Colon (tissue), 2 donors: Measurements from ENCODE around the gene TCOF1.
"Not testable (repeated sequence)": the region's sequence is repeated elsewhere in the genome, so short reads cannot be mapped to it uniquely, and the experiment has no call there.

Experiments
- FAIRE-seq: peaks from 2 replicates; lab custom pipeline; 2012; peaks lifted over from hg19 to GRCh38; lab: Jason Lieb, UNC
- donor health status: control.
- donor health status: control.

Gene TCOF1

DNA sequence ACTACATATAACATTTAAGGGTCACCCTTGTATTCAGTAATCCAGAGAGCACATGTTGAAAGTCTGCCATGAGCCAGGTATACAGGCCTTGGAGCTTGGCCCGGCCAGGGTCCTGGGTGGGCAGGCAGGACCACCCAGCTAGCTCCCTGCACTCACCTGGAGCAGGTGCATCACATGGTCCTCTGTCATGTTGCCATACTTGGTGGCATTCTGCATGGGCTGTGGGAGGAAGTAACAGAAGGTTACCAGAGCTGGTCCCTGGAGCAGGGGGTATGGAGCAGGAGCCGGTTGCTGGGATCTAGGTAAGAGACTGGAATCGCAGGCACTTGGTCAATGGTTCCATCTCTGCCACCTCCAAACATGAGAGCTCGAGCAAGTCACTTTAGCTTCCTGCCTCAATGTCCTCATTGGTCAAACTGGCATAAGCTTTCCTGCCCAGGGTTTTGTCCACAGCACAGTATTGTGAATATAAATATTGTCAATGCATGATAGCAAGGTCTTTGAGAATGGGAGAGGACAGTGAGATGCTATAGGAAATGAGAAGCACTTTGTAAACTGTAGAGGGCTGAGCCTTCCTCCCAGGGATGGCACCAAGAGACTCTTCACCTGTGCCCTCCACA is 48.7 kb downstream of the TCOF1 start:
- no peak for FAIRE-seq

DNA sequence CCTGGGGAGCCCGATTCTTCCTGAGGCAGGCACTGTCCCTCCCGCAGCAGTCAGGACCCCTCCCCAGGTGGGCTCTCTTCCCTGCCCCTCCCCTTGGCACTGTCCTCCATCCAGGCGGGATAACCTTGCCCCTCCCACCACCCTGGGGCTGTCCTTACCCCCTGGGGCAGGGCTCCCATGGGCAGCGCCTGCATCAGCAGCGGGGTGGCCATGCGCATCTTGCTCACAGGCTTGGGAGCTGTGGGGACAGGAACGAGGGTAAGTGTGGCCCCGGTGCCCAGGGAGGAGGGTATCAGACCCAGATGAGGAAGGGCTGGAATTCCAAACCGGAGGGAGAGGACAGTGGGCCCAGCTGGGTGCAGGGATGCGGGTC is 49.2 kb downstream of the TCOF1 start:
- FAIRE-seq: no peak

DNA sequence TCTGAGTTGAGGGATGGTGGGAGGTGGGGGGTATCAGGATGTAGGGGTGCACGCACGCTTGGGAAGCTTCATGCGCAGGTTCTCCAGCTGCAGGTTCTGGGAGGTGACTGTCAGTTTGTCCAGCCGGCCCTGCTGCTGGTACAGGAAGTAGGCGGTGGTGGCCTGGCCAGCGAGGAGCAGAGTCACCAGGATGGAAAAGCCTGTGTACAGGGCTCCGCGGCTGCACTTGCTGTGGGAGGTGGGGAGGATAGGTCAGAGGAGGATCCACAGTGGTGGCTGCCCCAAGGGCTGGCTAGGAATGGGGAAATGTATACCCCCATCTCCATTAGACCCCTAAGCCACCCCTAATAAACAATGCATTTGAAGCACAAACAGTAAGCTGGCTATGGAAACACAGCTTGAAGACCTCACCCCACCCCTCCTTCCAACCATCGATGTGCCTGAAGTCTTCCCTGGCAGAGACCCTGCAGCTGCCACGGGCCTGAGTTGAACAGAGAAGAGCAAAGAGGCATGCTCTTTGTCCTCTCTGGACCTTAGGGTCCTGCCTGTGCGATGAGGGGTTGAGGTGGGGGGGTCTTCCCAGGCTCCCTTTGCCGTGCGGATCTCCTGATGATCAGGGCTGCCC is 49.7 kb downstream of the TCOF1 start:
- no peak for FAIRE-seq

DNA sequence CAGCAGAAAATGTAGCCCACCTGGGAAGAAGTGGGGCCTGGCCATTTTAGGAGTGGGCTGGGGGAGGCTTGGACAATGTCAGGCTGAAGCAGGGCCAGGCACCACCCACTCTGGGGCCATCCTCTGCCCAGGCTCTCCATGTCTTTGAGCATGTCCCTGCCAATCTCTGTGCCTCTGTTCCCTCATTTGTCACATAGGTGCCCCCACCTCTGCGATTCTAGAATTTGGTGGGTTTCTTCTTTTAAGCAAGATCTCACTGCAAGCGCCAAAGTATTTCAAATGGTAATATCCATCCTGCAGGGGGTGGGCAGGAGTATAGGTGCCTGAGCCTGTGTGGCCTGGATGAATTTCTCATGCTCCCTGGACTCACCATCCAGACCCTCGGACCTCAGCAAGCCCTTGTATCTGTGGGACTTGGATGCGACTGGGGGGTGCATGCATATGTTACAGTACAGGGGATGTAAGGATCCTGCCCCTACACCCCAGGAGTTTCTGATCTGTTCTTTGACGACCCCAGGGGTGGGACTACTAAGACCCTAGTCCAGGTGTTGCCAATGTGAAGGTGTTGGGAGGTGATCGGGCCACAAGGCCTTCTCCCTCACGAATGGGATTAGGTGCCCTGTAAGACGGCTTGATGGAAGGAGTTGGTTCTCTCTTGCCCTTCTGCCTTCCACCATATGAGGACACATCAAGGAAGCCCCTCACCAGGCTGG is 50.9 kb downstream of the TCOF1 start:
- FAIRE-seq: no peak

DNA sequence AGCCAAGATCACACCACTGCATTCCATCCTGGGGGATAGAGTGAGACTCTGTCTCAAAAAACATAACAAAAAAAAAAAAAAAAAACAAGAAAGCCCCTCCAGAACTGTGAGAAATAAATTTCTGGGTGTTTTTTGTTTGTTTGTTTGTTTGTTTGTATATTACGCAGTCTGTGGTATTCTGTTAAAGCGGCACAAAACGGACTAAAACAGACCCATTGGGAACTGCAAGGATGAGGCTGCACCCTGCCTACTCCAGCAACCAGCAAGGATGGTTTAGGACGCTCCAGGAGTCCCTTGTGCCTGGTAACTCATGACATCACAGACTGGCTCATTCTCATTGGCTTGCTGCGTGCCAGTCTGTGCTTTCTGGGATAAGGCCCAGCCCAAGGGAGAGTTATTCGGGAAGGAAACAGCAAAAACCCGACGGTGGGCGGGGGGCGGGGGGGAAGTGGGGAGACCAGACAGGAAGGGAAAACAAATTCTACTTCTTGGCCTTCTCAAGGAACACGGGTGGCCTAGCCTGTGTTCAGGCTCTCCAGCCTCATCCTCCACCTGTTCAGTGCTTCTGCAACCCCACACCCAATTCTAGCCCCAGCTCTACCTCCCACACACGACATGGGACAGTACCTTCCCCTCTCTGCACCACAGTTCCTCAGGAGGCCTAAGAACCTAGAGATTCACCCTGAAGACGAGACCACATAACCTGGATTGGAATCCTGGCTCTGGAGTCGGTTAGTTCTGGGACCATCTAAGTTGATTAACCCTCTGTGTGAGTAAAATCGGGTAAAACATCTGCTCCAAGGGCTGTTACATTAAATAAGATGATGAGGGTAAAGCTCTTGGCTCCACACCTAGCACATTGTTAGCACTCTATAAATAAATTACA is 52.4 kb downstream of the TCOF1 start:
- FAIRE-seq: no peak

DNA sequence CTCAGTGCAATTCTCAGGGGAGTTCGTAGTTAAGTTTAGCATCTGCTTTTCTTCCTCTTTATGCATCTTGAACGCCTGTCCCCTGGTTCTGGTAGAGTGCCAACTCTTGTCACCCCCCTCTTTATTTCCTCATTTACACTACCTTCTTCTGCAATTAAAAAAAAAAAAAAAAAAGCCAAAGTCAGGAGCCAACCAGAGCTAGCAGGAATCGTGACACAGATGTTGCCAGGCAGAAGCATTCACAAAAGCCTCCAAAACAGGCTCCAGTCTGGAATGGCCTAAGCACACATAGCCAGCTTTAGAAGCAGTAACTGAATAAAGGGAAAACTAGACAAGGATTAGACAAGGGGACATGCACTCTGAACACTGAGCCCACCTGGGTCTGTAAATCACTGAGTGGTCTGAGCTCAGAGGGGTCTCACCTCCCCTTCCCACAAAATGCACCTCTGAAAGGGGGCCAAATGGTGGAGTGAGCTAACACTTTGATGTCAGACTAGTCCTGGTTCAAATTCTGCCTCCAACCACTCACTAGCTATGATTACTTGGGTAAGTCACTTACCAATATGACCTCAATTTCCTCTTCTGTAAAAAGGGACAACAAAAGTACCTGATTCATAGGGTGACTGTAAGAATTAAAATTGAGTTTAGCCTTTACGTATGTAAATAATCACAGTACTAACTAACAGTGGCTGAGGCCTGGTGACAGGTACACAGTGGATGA is 53.2 kb downstream of the TCOF1 start:
- peak; percentile 21 for FAIRE-seq

DNA sequence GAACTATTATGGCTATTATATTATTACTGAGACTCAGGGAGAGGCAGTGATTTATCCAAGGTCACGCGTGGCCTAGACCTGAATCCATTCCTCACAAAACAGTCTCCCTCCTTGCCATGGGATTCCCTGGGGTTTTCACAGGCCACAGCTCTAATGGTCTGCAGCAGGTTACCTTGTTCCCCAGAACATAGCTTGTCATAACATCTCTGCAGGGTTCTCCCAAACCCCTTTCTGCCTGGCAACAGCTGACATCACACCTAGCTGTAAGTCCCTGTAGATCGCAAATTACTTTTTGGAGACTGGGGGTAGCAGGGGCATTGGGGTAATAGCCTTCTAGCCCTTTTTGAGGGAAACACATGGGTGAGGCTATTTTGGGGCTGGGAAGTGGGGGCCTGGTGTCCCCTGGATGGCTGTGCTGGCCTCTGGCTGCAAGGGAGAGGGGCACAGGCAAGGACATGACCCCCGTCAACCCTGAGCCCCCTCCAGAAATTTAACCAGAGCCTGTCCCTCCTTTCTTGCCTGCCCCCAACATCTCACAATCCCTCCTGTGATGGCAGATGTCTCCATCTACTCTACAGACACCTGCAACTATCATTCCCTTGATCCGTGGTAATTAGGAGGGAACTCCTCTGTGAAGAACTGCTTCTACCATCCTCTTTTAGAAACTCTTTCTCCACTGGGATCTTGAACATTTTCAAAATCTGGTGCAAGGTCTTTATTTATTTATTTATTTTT is 53.9 kb downstream of the TCOF1 start:
- no peak for FAIRE-seq

DNA sequence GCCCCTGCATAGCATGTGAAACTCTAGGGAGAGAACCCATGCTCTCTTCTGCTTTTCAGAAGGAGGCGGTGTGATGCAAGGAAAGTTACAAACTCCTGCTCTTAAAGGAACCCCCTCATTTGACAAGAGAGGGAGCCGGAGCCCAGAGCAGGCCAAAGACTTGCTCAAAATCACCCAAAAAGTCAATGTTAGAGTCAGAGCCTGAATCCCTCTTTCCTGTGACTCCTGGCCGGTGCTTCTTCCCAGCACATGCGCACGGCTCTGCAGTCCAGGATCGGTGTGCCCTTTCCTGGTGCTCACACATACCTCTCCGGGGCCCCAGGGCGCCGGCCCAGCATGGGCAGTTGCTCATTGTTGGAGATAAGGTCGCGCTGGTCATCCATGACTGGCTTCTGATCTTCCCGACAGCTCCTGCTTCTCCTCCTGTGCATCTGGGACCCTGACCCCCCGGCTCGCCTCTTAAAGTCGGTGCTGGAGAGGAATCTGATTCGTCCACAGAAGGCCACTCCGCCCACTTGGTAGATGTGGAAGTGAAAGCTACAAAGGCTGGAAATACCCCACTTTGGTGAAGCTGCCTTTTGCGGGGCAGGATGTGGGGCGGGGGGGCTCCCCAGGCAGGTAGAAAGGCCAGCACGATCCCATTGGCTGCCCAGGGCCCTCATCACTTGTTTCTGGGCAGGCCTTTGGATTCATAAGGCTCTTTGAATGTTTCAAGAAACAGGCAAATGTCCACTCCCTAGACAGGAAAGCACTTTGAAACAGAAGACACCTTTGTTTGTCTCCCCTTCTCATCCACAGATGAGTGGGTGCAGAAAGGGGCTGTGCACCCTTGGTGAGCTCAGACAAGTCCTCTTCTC is 55.0 kb downstream of the TCOF1 start, which contains the start of gene CD74:
TSS of gene CD74 (minus strand) at position 592 of the 857 bp plus-strand sequence. CDS start at position 431, 161 bp downstream.
- no peak for FAIRE-seq

DNA sequence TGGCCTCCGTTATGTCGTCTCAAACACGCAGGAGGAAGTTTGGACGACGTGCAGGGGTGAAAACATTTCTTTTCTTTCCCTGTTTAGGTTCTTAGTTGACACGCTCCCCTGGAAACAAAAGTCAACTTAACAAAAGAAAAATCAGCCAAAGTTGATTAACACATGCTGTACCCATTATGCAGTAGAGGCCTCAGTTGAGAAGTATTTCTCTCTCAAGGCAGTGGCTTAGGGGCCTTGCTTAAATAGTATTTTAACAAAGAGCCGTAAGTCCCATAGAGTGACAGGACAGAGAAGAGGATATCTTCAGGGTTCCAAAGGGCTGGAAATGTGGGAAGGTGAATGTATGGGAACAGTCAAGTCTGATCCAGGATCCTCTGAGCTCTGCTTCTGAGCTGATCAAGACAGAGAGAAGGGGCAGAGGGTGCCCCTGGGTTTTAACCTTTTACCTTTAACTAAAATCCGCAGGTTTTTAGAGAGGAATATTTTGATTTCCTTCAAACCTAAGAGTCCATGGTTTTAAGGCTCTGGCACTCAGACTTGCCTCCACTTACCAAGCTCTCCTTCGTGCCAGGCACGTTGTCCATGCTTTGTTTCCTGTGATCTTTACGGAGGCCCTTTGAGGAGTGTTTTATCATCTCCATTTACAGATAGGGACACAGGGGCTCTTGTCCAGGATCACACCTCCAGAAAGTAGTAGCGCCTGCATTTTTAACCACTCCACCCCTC is 55.8 kb downstream of the TCOF1 start:
- FAIRE-seq: no peak

DNA sequence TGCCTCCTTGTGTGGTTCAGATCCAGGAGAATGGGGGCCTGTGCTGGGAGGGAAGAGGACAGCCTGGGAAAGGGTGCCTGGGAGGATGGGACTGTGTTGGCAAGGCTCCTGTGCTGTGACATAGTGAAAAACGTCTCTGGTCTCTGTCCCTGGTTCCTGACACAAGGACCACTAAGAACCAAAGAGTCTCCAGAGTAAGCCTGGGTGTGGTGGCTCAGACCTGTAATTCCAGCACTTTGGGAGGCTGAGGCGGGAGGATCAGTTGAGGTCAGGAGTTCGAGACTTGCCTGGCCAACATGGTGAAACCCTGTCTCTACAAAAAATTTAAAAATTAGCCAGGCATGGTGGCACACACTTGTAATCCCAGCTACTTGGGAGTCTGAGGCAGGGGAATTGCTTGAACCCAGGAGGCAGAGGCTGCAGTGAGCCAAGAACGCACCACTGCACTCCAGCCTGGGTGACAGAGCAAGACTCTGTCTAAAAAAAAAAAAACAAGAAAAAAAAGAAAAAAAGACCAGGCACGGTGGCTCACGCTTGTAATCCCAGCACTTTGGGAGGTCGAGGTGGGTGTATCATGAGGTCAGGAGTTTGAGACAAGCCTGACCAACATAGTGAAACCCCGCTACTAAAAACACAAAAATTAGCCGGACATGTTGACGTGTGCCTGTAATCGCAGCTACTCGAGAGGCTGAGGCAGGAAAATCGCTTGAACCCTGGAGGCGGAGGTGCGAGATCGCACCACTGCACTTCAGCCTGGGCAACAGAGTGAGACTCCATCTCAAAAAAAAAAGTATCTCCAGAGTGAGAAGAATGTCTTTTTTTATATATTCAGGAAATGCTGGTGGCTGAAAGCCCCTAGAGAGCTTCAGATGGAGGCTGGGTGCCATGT is 56.6 kb downstream of the TCOF1 start:
- not testable (repeated sequence) for FAIRE-seq

DNA sequence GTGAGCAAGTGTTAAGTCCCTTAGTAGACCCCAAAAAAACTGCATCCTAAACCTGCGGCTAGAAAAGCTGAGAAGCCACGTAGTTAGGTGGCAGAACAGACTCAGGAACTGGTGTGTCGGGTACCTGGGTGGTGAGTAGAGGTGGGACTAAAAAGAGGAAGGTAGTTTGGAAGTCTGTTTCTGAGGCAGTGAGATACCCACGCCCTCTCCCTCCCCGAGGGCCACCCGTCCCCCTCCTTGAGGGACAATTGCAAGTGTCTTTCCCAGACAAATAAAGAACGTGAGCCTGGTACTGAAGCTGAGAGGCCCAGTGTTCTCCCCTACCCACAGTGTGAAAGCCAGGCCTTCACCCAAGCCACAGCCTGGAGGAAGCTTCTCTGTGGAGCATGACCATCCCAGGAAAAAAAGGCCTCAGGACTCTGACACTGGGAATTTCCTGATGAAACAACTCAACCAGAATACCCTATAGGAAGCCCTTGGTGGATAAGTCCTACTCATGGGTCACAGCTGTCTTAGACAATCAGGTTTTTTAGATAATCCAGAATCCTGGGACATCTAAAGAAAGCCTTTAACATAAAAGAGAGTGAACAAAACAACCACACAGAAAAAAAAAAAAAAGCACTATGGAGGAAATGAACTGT is 62.3 kb downstream of the TCOF1 start:
- FAIRE-seq: no peak

DNA sequence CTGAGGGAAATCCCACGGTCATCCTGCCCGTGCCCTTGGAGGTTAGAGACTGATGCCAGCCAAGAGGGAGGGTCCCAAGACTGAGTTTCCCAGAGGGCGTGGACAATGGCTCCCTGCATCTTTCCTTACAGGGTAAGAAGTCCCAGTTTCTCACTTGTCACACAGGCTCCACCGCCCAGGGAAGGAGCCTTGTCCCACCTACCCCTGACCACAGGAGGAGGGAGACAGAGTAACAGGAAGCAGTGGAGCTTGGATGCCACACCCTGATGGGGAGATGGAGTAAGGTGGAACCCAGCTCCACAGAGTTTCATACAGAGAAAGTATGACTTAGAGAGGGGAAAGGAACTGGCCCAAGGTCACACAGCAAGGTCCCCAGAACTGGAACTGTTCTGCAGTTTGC is 64.6 kb downstream of the TCOF1 start:
- no peak for FAIRE-seq

DNA sequence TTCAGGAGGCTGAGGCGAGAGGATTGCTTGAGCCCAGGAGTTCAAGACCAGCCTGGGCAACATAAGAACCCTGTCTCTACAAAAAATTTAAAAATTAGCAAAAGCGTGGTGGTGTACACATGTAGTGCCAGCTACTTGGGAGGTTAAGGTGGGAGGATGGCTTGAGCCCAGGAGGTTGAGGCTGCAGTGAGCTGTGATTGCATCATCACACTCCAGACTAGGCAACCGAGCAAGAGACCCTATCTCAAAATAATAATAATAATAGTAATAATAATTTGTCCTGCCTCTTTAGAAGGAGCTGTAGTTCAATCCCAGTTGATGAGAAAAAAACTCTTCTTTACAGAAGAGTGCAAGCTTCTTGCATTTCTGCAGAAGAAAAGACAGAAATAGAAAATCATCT is 65.3 kb downstream of the TCOF1 start:
- no peak for FAIRE-seq

DNA sequence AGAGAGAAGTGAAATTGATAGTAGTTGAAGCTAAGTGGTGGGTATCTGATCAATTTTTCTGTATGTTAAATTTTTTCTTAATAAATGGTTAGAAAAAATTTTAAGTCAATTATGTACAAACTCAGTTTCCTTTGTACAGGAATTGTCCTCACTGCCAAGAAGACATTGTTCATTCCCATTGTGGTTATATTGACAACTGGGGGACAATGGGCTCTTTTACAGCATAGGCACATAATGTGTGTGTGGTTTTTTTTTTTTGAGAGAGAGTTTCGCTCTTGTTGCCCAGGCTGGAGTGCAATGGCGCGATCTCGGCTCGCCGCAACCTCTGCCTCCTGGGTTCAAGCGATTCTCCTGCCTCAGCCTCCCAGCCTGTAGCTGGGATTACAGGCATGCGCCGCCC is 68.7 kb downstream of the TCOF1 start:
- FAIRE-seq: not testable (repeated sequence)

DNA sequence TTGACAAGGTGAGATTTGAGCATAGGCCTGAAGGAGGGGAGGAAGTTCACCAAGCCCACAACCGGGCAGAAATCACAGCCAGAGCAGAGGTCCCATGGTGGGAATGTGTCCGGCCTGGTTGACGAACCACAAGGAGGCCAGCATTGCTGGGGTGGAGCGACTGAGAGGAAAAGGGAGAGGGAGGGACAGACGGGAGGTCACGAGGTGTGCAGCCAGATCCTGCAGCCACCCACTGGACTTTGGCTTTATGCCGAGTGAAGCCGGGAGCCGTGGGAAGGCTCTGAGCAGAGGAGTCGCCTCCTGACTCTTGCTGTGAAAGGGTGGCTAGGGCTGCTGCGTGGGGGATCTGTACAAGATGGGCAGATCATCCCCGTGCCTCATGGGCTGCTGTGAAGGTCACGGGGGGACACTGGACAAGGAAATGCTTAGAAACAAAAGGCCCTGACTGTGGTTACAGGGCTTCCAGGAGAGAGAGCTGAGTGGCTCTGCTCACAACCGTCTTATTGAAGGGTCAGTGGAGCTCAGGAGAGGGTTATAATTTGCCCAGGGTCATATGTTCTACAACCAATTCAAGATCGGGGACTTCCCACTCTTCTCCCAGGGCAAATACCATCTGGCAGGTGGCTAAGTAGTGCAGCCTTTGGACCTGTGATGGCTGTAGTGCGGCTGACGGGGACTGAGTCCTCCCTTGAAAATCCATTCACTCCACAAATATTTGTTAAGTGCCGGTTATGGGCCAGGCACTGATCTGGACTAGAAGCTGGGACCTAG is 70.8 kb downstream of the TCOF1 start:
- FAIRE-seq: no peak

DNA sequence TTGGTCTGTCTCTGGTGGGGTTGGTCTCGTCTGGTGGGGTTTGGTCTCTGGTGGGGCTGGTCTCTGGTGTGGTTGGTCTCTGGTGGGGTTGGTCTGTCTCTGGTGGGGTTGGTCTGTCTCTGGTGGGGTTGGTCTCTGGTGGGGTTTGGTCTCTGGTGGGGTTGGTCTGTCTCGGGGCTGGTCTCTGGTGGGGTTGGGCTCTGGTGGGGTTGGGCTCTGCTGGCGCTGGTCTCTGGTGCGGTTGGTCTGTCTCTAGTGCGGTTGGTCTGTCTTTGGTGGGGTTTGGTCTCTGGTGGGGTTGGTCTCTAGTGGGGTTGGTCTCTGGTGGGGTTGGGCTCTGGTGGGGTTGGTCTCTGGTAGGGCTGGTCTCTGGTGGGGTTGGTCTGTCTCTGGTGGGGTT is 71.5 kb downstream of the TCOF1 start:
- FAIRE-seq: no peak

DNA sequence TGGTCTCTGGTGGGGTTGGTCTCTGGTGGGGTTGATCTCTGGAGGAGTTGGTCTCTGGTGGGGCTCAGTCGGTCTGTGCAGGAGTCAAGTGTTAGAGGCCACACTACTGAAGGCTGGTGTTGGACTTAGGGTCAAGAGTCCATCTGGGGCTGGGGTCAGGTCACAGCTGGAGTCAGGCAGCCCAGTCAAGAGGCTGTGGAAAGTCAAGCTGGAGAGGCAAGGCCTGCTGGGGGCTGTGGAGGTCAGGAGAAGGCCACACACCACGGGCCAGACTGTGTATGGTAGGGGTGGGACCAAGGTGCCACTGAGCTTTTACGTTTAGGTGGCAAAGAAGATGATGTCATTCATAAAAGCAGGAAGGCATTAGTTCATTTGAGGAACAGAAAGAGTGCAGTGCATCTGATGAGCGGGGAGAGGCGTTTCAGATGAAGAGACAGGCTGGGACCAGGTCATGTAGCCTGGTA is 71.9 kb downstream of the TCOF1 start:
- no peak for FAIRE-seq
